Measurements from ENCODE around the gene IGHMBP2.

DNA sequence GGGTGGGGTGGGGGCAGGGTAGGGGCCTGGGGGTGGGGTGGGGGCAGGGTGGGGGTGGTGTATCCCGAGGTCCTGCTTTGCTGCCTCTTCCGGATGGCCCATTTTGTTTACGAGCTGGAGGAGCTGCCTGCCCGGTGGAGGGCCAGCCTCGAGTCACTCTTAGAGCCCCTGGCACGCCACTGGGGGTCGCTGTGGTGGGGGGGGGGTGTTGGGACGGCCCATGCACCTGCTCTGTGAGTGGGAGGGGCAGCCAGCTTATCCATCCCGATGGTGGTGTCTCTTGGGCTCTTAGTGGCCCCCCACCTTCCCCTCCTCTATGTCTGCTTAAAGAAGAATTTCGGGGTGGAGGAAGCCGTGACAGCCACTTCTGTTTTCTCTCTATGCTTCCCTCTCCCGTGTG lies 52.5 kb downstream of the IGHMBP2 start:
- no peak for TF ChIP-seq BHLHE40 (IDR thresholded peaks at IDR 0.05; ENCODE audit: borderline replicate concordance)
- no peak for TF ChIP-seq FOXK2 (IDR thresholded peaks at IDR 0.05)
- TF ChIP-seq ARNT (IDR thresholded peaks at IDR 0.05): no peak
- TF ChIP-seq TARDBP (IDR thresholded peaks at IDR 0.05): no peak
- no peak for TF ChIP-seq NFRKB (IDR thresholded peaks at IDR 0.05)
- TF ChIP-seq ELF4 (IDR thresholded peaks at IDR 0.05): no peak
